Smooth muscle cell (in vitro differentiated cells): ENCODE results near the gene S1PR1. TPM values are rescaled to one million over a fixed set of nuclear protein-coding genes. Genes with fewer than 3 reads are reported as not detected.
A peak's percentile ranks its signal among the peaks of the same experiment; 100 is the strongest.
"Not testable (repeated sequence)": the region's sequence is repeated elsewhere in the genome, so short reads cannot be mapped to it uniquely, and the experiment has no call there.

ENCODE experiments used
- DNase-seq: peaks from one replicate; lab custom pipeline; 2025; ENCODE audit not compliant: unreplicated experiment; lab: John Stamatoyannopoulos, UW
- H2AFZ ChIP-seq: fragments of 200-600 bp; sonication (generic); 2 replicates; pipeline ENCODE4 v1.6.0; 2016; ENCODE audit warnings: antibody characterized with exemption, low read depth, mild to moderate bottlenecking
- H3F3A ChIP-seq: fragments of 200-600 bp; sonication (generic); 2 replicates; pipeline ENCODE4 v1.6.0; 2017; ENCODE audit warnings: antibody characterized with exemption, low read depth
- H3K27ac ChIP-seq: fragments of 200-600 bp; sonication (generic); 2 replicates; pipeline ENCODE4 v1.5.1; 2016; ENCODE audit warnings: low read depth, mild to moderate bottlenecking
- H3K27me3 ChIP-seq: fragments of 200-600 bp; sonication (generic); 2 replicates; pipeline ENCODE4 v1.6.1; 2016; ENCODE audit warnings: low read depth, mild to moderate bottlenecking
- H3K36me3 ChIP-seq: fragments of 200-600 bp; sonication (generic); 2 replicates; pipeline ENCODE4 v1.5.1; 2016; ENCODE audit warnings: low read depth
- H3K4me1 ChIP-seq: fragments of 200-600 bp; sonication (generic); 2 replicates; pipeline ENCODE4 v1.5.1; 2016; ENCODE audit warnings: low read depth
- H3K4me2 ChIP-seq: fragments of 200-600 bp; sonication (generic); 2 replicates; pipeline ENCODE4 v1.6.0; 2016; ENCODE audit warnings: mild to moderate bottlenecking
- H3K4me3 ChIP-seq: fragments of 200-600 bp; sonication (generic); 2 replicates; pipeline ENCODE4 v1.5.1; 2016; ENCODE audit warnings: mild to moderate bottlenecking
- H3K79me2 ChIP-seq: fragments of 200-600 bp; sonication (generic); 2 replicates; pipeline ENCODE4 v1.6.0; 2016; ENCODE audit warnings: low read depth, mild to moderate bottlenecking
- H3K9ac ChIP-seq: fragments of 200-600 bp; sonication (generic); 2 replicates; pipeline ENCODE4 v1.6.0; 2016; ENCODE audit warnings: low read depth
- H3K9me3 ChIP-seq: fragments of 200-600 bp; sonication (generic); replicated peaks from 2 replicates; pipeline ENCODE4 v1.5.1; 2016; ENCODE audit warnings: low read depth
- H4K20me1 ChIP-seq: fragments of 200-600 bp; sonication (generic); 2 replicates; pipeline ENCODE4 v1.6.0; 2016; ENCODE audit warnings: low read depth
- CTCF ChIP-seq: fragments of 200-600 bp; sonication (generic); IDR thresholded peaks from 2 replicates; pipeline ENCODE4 v1.5.1; 2017; ENCODE audit warnings: borderline replicate concordance, mild to moderate bottlenecking, antibody characterized with exemption; ENCODE audit not compliant: insufficient read depth, poor library complexity, severe bottlenecking
- WGBS: methylation state at CpG from one replicate; pipeline ENCODE4 v1.1.7; 2016; ENCODE audit warnings: low lambda C conversion rate; 5-methylcytosine and 5-hydroxymethylcytosine counted together
- polyA plus RNA-seq: library from polyadenylated mRNA; unstranded; fragments of >200 nt; fragmentation: Nextera tagmentation; extraction: Ambion mirVana; gene quantifications from 2 replicates; pipeline ENCODE4 v1.2.1, GENCODE V29; 2016
- total RNA-seq: library from RNA; depleted of rRNA; stranded (reverse); fragments of >200 nt; gene quantifications from 2 replicates; pipeline ENCODE4 v1.2.3, GENCODE V29; 2014

S1PR1 gene
- total and polyA plus RNA-seq, 2 experiments from 2014 or later: 12.0 to 12.1 TPM

- Histone ChIP-seq H3K4me1 (peaks cover 4% of the 10 kb centered on the region), H3K27me3 (no peaks in the 10 kb centered on the region), H4K20me1 (no peaks in the 10 kb centered on the region), H3K27ac (no peak overlapping the region), H3K9me3 (no peaks in the 10 kb centered on the region), H3K36me3 (no peaks in the 10 kb centered on the region), H3K4me3 (no peak overlapping the region), H3K79me2 (no peaks in the 10 kb centered on the region), H3F3A (no peaks in the 10 kb centered on the region), H3K4me2 (no peak overlapping the region), H3K9ac (no peak overlapping the region), H2AFZ (no peak overlapping the region)
- no peak for TF ChIP-seq CTCF
- 54% methylated on average over 6 of the region's 6 CpGs for WGBS
- DNase-seq: no peak
Measured at GRCh38 chr1:101203820-101204540, 32.8 kb upstream of the S1PR1 start.

- no peak for DNase-seq
- no peaks in the 10 kb centered on the region for H3K27me3 ChIP-seq
- peaks cover 4% of the 10 kb centered on the region for H3K4me1 ChIP-seq
- no peaks in the 10 kb centered on the region for H3K36me3 ChIP-seq
- H3K4me3 ChIP-seq: no peak overlapping the region
- H3K9me3 ChIP-seq: no peaks in the 10 kb centered on the region
- no peaks in the 10 kb centered on the region for H4K20me1 ChIP-seq
- H3K9ac ChIP-seq: no peak overlapping the region
- H3K79me2 ChIP-seq: no peaks in the 10 kb centered on the region
- H3K27ac ChIP-seq: no peak overlapping the region
- H3K4me2 ChIP-seq: no peak overlapping the region
- no peaks in the 10 kb centered on the region for H3F3A ChIP-seq
- no peak for TF ChIP-seq CTCF
- H2AFZ ChIP-seq: peak overlapping the region; percentile 50
Measured at GRCh38 chr1:101205457-101205856, 31.4 kb upstream of the S1PR1 start.

- H3K9ac ChIP-seq, H3K79me2 ChIP-seq, H3K4me1 ChIP-seq, H3F3A ChIP-seq, H3K27ac ChIP-seq, H4K20me1 ChIP-seq, H2AFZ ChIP-seq, DNase-seq, H3K27me3 ChIP-seq, H3K9me3 ChIP-seq, H3K36me3 ChIP-seq, H3K4me3 ChIP-seq, H3K4me2 ChIP-seq: not testable (repeated sequence)
- WGBS: 94% methylated on average over 4 of the region's 4 CpGs
Measured at GRCh38 chr1:101206139-101206538, 30.7 kb upstream of the S1PR1 start.

- H2AFZ ChIP-seq, H3K27me3 ChIP-seq, H3K9me3 ChIP-seq, H3K27ac ChIP-seq, H3K4me2 ChIP-seq, H4K20me1 ChIP-seq, H3K4me1 ChIP-seq, H3F3A ChIP-seq, H3K4me3 ChIP-seq, H3K9ac ChIP-seq, H3K79me2 ChIP-seq, H3K36me3 ChIP-seq, DNase-seq: not testable (repeated sequence)
- WGBS: 96% methylated on average over 9 of the region's 9 CpGs
Measured at GRCh38 chr1:101207271-101207670, 29.5 kb upstream of the S1PR1 start.

- no peak for DNase-seq
- H3K9me3 ChIP-seq: no peaks in the 10 kb centered on the region
- H3K79me2 ChIP-seq: no peaks in the 10 kb centered on the region
- H3K27me3 ChIP-seq: no peaks in the 10 kb centered on the region
- no peaks in the 10 kb centered on the region for H3F3A ChIP-seq
- H3K27ac ChIP-seq: no peak overlapping the region
- H3K4me2 ChIP-seq: no peak overlapping the region
- H3K4me3 ChIP-seq: no peak overlapping the region
- H2AFZ ChIP-seq: no peak overlapping the region
- no peak for TF ChIP-seq CTCF
- H3K4me1 ChIP-seq: peaks cover 4% of the 10 kb centered on the region
- no peaks in the 10 kb centered on the region for H3K36me3 ChIP-seq
- no peaks in the 10 kb centered on the region for H4K20me1 ChIP-seq
- no peak overlapping the region for H3K9ac ChIP-seq
- 94% methylated on average over 2 of the region's 2 CpGs for WGBS
Measured at GRCh38 chr1:101207891-101208290, 28.9 kb upstream of the S1PR1 start.
